Measurements from ENCODE around the gene NLK.
"Not testable (repeated sequence)": the region's sequence is repeated elsewhere in the genome, so short reads cannot be mapped to it uniquely, and the experiment has no call there.

Gene NLK

DNA sequence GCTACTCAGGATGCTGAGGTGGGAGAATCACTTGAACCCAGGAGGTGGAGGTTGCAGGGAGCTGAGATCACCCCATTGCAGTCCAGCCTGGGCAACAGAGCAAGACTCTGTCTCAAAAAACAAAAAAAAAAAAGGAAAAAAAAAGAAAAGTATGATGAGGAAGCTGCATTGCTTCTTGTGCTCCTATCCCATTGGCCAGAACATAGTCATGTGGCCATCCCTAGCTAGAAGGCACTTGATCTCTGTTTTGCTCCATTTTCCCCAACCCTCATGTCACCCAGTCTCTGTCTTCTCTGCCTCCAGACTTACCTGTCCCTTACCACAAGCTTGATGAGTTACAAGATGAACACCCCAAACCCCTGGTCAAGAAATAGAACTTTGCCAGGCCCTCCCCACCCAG, 163.8 kb downstream of the NLK start:
- no peak for DNase-seq

DNA sequence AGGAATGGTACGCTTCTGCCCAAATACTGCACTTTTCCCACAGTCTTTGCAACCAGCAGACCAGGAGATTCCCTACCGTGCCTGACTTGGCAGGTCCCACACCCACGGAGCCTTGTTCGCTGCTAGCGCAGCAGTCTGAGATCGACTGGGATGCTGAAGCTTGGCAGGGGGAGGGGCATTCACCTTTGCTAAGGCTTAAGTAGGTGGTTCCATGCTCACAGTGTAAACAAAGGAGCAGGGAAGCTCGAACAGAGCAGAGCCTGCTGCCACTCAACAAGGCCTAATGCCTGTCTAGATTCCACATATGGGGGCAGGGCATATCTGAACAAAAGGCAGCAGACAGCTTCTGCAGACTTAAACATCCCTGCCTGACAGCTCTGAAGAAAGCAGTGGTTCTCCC, 169.3 kb downstream of the NLK start:
- DNase-seq: no peak

DNA sequence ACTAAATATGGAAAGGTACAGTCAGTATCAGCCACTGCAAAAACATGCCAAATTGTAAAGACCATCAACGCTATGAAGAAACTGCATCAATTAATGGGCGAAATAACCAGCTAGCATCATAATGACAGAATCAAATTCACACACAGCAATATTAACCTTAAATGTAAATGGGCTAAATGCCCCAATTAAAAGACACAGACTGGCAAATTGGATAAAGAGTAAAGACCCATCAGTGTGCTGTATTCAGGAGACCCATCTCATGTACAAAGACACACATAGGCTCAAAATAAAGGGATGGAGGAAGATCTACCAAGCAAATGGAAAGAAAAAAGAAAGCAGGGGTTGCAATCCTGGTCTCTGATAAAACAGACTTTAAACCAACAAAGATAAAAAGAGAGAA, 171.1 kb downstream of the NLK start:
- DNase-seq: not testable (repeated sequence)

DNA sequence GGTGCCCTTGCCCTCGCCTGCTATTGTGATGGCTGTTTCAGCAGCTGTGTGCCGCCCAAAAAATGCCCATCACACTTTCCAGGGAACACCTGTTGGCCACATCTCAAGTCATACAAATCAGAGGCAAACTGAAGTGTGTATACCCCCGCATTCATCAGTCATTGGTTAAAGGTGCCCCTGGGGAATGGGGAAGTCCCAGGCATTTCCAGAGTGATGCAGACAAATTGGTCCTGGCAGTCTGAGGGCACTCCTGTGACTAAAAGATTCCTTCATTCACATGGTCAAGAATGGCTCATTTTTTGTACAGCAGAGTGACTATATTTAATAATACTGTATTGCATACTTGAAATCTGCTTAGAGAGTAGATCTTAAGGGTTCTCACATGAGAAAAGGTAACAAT, 173.6 kb downstream of the NLK start:
- DNase-seq: no peak

DNA sequence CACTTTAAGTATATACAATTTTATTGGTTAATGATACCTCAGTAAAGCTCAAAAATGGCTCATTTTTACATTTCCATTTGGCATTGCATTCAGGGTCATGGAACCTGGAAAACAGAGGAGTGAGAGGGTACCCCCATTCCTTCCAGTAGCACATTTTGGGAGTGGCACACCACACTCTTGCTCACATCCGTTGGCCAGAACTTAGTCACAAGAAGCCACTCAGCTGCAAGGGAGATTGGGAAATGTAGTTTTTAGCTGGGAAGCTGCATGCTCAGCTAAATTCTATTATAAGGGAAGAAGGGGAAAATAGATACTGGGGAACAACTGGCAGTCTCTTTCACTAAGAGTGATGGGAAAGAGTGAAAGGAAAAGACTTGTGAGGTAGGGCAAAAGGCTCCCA, 174.1 kb downstream of the NLK start:
- no peak for DNase-seq

DNA sequence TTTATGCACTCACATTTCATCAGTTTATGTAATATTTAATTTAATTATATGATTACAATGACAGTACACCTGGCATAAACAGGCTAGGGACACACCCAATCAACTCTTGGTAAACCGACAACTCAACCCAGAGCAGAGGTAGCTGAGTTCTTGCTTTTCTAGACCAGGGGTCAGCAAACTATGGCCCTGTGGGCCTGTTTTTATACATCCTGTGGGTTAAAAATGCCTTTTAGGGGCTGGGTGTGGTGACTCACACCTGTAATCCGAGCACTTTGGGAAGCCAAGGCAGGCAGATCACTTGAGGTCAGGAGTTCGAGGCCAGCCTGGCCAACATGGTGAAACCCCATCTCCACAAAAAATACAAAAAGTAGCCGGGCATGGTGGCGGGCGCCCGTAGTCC, 177.3 kb downstream of the NLK start:
- no peak for DNase-seq

DNA sequence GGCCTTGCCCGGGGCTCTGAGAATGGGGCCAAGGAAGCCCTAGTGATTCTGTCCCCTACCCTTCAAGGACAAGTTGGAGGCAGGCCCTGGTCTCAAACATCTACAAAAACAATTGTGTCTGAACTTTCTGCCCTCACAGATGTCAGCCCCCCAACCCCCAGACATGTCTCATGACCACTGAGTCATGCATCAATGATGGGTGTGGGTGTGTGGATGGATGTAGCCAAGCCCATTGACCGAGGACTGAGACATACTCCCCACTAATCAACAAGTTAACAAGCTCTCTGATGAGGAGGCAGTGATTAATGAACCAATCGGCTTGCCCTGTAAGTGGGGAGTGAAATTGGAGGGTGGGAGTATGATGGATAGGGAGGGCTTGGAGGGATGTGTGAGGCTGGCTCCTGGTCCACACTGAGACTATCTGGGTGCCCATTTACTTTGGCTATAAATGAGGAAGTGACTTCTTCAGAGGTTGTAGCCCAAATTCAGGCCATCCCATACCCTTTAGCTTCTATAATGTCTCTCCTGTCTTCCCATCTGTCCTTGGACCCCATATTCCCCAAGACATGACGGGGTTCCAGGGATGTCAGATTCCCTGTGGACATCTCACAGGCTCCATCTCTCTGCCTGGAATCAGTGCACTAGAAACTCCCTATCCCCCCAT, 179.4 kb downstream of the NLK start:
- DNase-seq: no peak

DNA sequence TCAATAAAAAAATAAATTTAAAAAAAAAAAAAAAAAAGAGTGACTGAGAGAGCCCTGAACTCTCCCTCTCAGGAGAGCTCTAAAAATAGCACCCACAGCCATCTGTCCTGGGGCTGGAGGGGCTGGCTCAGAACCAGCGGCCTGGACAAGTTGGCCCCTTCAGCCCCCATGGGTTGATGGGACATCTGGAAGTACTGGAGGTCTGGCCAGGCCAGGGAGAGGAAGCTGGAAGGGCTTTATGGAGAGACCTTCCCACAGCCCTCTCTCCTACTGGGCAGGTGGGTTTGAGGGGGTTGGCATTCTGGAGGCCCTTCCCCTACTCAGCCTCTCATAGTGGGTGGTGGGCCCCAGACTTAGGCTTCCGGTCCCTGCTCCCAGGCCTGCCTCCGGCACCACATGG, 182.8 kb downstream of the NLK start:
- no peak for DNase-seq

DNA sequence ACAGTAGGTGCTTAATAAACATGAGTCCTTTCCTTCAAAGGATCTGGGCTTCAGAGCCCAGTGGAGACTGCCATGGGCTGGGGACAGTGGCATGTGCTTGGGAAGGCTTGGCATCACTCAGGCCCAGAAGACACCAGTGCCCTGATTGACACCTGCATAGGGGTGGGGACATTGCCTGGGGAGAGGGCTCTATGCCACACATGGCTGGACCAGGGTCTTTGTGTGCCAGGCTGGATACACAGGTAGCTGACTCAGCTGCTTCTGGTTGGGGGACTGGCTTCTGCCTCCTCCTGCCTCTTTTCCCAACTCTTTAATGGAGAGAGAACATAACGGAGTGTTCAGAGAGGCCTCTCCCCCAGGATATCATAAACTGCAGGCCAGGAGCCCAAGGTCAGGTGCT, 183.4 kb downstream of the NLK start:
- no peak for DNase-seq

DNA sequence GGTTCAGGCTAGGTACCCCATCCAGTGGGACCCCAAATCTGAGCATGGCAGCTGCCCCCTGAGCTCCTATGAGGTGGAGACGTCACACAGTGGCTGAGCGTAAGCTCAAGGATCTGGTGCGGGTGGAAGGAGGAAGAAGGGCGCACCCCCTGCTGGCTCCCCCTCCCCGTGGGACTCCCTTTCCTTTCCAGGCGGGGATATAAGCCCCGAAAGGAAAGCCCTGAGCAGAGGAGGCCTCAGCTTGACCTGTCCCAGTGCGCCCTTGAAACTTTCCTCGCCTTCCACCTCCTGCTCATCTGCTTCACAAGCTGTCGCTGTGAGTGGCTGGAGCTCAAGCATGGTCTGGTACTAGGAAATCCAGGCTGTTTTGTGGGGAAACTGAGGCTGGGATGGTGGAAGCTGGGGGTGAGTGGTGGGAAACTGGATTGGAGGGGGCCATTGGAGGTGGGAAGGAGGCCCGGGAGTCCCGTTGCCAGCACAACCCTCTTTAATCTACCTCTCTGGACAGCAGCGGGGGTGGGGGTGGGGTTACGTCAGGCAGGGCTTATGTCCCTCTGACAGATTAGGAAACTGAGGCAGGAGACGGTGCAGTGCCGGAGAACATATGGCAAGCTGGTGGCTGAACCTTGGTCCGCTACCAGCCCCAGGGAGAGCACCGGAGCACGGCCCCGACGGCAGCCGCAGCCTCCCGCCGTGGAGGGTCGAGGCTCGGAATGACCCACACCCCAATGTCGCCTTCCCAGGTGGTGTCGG, 184.3 kb downstream of the NLK start:
- no peak for DNase-seq

DNA sequence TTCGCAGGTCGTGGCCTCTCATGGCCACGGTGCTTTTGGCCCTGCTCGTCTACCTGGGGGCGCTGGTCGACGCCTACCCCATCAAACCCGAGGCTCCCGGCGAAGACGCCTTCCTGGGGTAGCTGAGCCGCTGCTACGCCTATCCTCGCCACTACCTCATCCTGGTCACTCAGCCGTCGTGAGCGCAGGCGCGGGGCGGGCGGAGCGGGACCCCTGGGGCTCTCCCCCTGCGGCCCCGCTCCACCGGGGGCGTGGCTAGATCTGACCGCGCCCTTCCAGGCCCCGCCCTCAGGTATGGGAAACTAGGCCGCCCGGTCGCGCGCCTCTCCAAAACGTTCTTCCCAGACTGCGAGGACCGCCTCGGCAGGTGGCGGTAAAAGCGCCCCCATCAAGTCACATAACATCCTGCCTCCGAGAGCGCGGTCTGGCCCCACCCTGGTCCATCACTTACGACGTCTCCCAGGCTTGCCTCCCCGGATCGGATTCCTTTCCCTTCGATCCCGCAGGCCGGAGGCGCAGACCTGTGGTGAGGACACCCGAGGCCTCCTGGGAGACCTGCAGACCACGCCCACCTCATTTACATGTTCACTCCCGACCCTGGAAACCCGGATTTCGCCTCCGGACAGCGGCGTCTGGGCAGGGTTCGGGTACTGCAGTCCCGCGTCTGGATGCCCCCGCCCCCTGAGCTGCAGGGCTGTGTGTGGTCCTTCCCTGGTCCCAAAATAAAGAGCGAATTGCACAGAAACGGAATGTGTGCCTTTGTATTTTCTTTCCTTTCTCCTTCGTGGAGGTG, 185.0 kb downstream of the NLK start:
- no peak for DNase-seq

DNA sequence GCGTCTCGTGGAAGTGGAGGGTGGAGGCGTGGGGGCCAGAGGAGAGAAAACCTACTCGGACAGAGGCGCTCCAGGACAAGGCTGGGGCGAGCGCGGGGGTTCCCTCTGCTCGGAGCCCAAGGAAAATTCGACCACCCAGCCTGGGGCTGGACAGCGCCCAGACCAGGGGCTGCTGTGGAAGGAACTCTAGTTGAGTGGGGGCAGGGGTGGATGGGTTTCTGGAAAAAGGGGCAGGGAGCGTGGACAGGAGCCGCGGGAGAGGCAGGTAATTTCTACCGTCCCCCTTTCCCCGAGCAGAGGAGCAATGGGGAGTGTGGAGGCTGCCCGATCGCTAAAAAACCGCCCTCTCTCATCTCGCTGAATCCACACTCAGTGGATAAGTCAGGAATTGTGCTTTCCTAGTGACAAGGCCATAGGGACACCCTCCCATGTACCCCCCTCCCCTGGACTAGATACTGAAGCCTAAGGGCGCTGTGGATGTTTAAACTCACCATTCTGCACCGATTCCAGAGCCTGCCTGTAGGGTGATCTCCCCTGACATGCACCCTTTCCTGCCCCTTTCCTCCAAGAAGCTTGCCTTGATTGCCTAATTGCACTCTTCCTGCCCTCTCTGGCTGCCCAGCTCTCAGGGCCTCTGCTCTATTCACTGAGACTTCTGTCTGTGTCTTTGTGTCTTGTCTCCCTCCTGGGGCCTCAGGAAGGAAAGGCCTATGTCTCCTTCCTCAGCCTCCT, 185.8 kb downstream of the NLK start:
- no peak for DNase-seq

DNA sequence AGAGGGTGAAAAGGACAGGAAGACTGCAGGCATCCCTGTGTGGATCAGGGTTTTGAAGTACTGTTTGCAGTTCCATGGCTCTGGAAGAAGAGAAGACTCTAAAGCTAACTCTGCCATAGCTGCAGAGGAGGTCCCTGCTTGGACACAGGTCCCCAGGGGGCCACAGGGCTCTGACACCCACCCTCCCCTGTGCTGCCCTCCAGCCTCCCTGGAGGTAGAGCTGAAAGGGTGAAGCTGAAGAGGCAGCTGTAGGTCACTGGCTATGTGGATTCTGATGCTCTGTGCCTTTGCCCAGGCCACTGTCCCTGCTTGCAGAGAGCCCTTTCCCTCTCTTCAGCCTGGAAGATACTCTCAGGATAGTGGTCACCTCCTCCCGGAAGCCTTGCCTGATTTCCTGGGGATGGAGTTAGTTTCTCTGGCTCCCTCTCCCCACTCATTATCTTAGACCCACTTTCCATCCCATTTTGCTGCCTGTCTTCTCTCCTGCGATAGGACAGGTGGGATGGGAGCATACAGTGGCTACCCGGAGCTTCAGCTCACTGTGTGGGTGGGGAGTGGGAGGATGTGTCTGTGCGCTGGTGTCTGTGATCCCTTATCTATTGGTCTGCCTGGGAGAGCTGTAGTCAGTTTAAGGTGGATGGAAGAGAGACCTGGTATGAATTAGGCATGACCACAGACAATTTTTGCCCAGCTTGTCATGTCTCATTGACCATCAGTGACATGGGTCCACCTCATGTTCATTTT, 186.7 kb downstream of the NLK start:
- DNase-seq: no peak

DNA sequence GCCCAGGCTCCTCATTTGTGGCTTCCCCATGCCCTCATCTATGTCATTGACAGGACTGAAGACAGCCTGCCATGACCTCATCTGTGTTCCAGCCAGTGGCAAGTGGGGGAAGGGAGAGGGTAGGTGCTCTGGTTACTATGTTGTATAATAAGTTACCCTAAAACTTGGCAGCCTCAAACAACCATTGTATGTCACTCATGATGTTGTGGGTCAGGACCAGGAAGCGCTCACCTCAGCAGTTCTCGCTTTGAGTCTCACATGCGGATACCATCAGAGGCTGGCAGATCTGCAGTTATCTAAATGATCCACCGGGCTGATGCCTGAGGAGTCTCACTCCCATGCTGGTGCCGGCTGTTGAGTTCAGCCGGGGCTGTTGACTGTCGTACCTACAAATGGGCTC, 187.5 kb downstream of the NLK start:
- no peak for DNase-seq

DNA sequence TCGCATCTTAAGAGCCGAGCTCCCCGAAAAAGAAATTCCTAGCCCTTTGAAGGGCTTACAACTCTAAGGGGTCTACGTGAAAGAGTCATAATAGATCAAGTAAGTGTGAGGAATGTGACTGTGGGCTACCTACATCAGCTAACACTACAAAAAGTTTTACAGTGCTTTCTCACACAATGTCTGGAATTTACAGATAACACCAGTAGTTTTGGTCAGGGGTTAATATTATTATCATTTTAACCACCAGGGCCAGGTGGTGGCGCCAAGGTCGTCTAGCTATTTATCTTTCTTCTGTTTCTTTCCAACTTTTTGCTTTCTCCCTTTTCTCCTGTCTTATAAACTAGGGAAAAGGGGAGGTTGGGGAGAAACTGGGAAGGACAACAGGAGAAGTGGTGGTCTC, 188.1 kb downstream of the NLK start:
- not testable (repeated sequence) for DNase-seq

DNA sequence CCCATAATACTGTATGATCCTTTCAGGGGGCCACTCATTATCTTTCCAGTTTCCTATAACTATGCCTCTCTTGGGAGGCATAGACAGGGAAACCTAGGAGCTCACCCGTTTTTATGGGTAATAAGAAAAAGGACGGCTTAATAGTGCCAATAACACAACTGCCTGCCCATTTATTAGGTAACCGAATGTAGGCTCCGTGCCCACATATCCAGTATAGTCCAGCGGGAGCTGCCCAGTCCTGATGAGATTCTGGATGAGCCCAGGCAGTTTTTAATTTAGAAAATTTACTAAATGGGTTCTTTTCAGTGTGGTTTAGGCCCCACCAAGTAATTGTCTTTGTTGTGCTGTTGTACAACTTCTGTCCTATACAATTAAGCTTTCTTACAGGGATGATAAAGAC, 189.1 kb downstream of the NLK start:
- DNase-seq: not testable (repeated sequence)

DNA sequence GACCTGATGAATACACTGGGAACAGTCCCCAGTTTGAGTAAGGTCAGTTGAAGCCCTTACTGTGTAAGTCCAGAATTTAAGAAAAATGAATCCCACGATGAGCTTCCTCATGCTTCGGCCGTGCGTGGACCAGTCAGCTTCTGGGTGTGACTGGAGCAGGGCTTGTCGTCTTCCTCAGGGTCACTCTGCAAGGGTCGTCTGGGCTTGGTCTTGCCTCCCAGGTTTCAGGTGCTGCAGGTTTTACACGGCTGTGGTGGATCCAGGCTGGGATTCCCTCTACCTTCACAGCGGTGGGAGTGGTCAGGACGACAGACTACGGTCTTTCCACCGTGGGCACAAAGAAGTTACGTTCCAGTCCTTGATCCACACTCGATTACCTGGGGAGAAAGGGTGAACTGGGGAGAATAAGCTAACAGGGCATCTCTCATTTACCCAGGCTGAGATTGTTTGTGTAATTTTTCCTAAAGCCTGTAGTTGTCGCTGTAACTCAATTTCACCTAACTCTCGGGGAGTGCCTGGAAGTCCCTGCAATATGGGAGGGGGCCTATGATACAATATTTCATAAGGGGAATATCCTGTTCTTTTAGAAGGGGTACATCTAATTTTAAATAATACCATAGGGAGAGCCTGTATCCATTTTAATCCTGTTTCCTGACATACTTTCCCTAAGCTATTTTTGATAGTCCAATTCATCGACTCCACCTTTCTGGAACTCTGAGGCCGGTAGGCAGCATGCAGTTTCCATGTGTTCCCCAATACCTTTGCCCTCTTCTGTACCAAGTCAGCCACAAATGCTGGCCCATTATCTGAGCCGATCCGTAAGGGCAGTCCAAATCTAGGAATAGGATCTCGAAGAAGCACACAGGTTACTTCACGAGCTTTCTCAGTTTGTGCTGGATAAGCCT, 190.7 kb downstream of the NLK start:
- not testable (repeated sequence) for DNase-seq

DNA sequence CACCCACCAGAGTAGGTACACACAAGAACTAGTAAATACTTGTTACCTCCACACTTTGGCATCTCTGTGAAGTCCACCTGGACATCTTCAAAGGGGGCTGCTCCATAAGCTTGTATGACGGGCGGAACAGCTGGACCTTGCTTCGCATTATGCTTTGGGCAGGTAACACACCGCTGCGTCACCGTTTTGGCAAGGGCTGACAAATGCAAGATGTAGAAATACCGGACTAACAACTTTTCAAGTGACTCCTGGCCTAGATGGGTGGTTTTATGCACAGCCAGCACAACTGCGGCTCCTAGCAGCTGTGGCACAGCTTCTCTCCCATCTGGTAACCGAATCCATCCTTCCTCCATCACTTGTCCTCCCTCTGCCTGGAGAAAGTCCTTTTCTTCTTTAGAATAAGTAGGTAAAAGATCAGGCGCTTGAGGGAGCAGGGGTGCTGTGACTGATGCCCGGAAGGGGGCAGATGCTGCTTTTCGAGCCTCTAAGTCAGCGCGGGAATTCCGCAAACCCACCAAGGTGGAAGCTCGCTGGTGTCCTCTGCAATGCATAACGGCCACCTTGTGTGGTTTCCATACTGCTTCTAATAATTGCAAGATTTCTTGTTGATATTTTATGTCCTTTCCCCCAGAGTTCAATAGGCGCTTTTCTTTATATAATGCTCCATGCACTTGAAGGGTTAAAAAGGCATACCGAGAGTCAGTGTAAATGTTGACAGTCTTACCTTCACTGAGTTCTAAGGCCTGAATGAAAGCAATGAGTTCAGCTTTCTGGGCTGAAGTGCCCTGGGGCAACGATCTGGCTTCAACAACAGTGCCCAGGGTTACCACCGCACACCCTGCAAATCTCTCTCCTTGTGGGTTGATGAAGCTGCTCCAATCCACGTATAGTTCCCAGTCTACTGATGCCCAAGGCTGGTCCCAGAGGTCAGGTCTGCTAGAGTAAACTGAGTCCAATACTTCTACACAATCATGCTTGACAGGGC, 191.7 kb downstream of the NLK start:
- DNase-seq: not testable (repeated sequence)

DNA sequence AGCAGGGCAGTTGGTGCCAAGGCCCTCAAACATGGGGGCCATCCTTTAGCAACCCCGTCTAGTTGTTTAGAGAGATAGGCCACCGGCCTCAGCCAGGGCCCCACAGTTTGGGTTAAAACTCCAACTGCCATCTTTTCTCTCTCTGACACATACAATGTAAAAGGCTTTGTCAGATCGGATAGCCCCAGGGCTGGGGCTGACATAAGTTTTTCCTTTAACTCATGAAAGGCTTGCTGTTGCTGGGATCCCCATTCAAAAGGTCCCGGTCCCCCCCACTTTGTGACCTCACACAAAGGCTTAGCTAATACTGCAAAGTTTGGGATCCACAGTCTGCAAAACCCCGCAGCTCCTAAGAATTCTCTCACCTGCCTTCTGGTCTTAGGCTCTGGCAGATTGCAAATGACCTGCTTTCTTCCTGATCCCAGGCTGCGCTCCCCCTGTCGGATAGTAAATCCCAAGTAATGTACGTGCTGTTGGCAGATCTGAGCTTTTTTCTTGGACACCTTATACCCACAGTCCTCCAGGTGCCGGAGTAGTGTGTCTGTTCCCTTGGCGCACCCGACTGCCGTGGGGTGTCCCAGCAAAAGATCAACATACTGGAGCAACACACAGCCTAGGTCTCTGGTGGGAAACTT, 192.7 kb downstream of the NLK start:
- DNase-seq: not testable (repeated sequence)

All from T-helper 9 cell (primary cell).